Activated CD4-positive, alpha-beta memory T cell treated with anti-CD3 and anti-CD28 coated beads for 36 hours (primary cell): ENCODE measurements around the gene UGP2. TPM values are rescaled to one million over a fixed set of nuclear protein-coding genes. Genes with fewer than 3 reads are reported as not detected.

Experiments used
- CTCF ChIA-PET: fragments of 350-600 bp; sonication (Branson Sonifier 250); formaldehyde crosslinking; loops from one replicate; lab custom pipeline; 2021; ENCODE audit warnings: antibody characterized with exemption, inconsistent platforms; lab: Charles Lee
- POLR2A ChIA-PET: fragments of 350-600 bp; sonication (Branson Sonifier 250); formaldehyde crosslinking; loops from one replicate; lab custom pipeline; 2021; ENCODE audit warnings: antibody characterized with exemption; lab: Charles Lee
- DNase-seq: peaks from one replicate; pipeline ENCODE4 v3.0.0-alpha.2; 2020
- H3K27ac Mint-ChIP-seq: one replicate; pipeline ENCODE4 v1.8.0; 2021; ENCODE audit warnings: mixed read lengths
- H3K27me3 Mint-ChIP-seq: one replicate; pipeline ENCODE4 v1.8.0; 2021; ENCODE audit warnings: mixed read lengths
- H3K36me3 Mint-ChIP-seq: one replicate; pipeline ENCODE4 v1.8.0; 2021; ENCODE audit warnings: mixed read lengths
- H3K4me1 Mint-ChIP-seq: one replicate; pipeline ENCODE4 v1.8.0; 2021; ENCODE audit warnings: low read depth, mixed read lengths
- H3K4me3 Mint-ChIP-seq: one replicate; pipeline ENCODE4 v1.8.0; 2021; ENCODE audit warnings: mild to moderate bottlenecking, mixed read lengths
- H3K9me3 Mint-ChIP-seq: one replicate; pipeline ENCODE4 v1.8.0; 2021; ENCODE audit warnings: mixed read lengths
- intact Hi-C: fragments of 100-400 bp; cut with micrococcal nuclease; formaldehyde crosslinking; loops from one replicate; pipeline ENCODE4 v1.15.1; 2023
- total RNA-seq, 2 experiments: library from RNA; stranded (reverse); gene quantifications; one replicate each; pipeline ENCODE4 v1.2.3, GENCODE V29; 2021

Gene UGP2
- total RNA-seq, 2 experiments from 2014 or later, result 113 to 119 TPM

- H3K4me3 Mint-ChIP-seq, result no peak overlapping the region
- no peaks in the 10 kb centered on the region for H3K9me3 Mint-ChIP-seq
These were observed 24.5 kb downstream of the UGP2 start for GRCh38 chr2:63866009-63866709.

GRCh38 chr2:63870679-63871078 is 29.0 kb downstream of the UGP2 start:
- Mint-ChIP-seq H3K36me3 (peaks cover 30% of the 10 kb centered on the region), H3K4me1 (peaks cover 26% of the 10 kb centered on the region), H3K4me3 (no peak overlapping the region), H3K9me3 (no peaks in the 10 kb centered on the region), H3K27me3 (no peaks in the 10 kb centered on the region), H3K27ac (no peak overlapping the region)
- CTCF ChIA-PET, result interaction anchor here (1.7 kb wide), 1 partner anchor 9 kb away, joined by 6 read pairs; no protein-coding TSS in a partner anchor
- POLR2A ChIA-PET, result interaction anchor here (0.5 kb wide), 1 partner anchor 148 kb away, joined by 4 read pairs; no protein-coding TSS in a partner anchor
- DNase-seq, result no peak
- intact Hi-C loops, result no loop called here

More at GRCh38 chr2:63866009-63866709, 24.5 kb downstream of the UGP2 start:
- no peak for DNase-seq
- Mint-ChIP-seq H3K27me3 (no peaks in the 10 kb centered on the region), H3K27ac (peak overlapping the region; percentile 23), H3K36me3 (peaks cover 22% of the 10 kb centered on the region), H3K4me1 (peaks cover 37% of the 10 kb centered on the region)
- ChIA-PET POLR2A (interaction anchor here (1.0 to 1.9 kb wide), 2 partner anchors 13 to 25 kb away, joined by 3 to 8 read pairs; partner anchors contain the start of gene UGP2), CTCF (interaction anchor here (0.6 kb wide), 3 partner anchors 168 to 796 kb away, joined by 3 read pairs; no protein-coding TSS in a partner anchor)
- intact Hi-C loops, result no loop called here

- Mint-ChIP-seq H3K9me3 (no peaks in the 10 kb centered on the region), H3K27me3 (no peaks in the 10 kb centered on the region), H3K27ac (no peak overlapping the region), H3K4me1 (peaks cover 25% of the 10 kb centered on the region), H3K36me3 (peaks cover 27% of the 10 kb centered on the region), H3K4me3 (no peak overlapping the region)
- DNase-seq, result no peak
- CTCF ChIA-PET, result interaction anchor here (0.7 kb wide), 1 partner anchor 275 kb away, joined by 3 read pairs; no protein-coding TSS in a partner anchor
- POLR2A ChIA-PET, result no interaction called here
- intact Hi-C loops, result no loop called here
These were observed 30.2 kb downstream of the UGP2 start for GRCh38 chr2:63871864-63872263.

- Mint-ChIP-seq H3K27me3 (no peaks in the 10 kb centered on the region), H3K9me3 (no peaks in the 10 kb centered on the region), H3K27ac (no peak overlapping the region), H3K4me3 (no peak overlapping the region), H3K36me3 (peaks cover 31% of the 10 kb centered on the region), H3K4me1 (peaks cover 25% of the 10 kb centered on the region)
- DNase-seq, result no peak
- ChIA-PET POLR2A (interaction anchor here (1.1 kb wide), 1 partner anchor 161 kb away, joined by 3 read pairs; no protein-coding TSS in a partner anchor), CTCF (interaction anchor here (0.6 to 1.0 kb wide), 2 partner anchors 11 to 77 kb away, joined by 3 to 4 read pairs; no protein-coding TSS in a partner anchor)
- intact Hi-C loops, result no loop called here
These were observed 31.1 kb downstream of the UGP2 start for GRCh38 chr2:63872571-63873328.

GRCh38 chr2:63874204-63875130 is 32.8 kb downstream of the UGP2 start:
- CTCF ChIA-PET, result interaction anchor here (0.9 to 3.4 kb wide), 3 partner anchors 10 to 24 kb away, joined by 3 to 12 read pairs (median 3); no protein-coding TSS in a partner anchor
- Mint-ChIP-seq H3K4me3 (no peak overlapping the region), H3K4me1 (peaks cover 25% of the 10 kb centered on the region), H3K27ac (no peak overlapping the region), H3K27me3 (no peaks in the 10 kb centered on the region), H3K9me3 (no peaks in the 10 kb centered on the region), H3K36me3 (peaks cover 24% of the 10 kb centered on the region)
- DNase-seq, result no peak
- POLR2A ChIA-PET, result interaction anchor here (0.6 kb wide), 1 partner anchor 190 kb away, joined by 3 read pairs; no protein-coding TSS in a partner anchor
- intact Hi-C loops, result no loop called here

GRCh38 chr2:63875131-63875527 is 33.4 kb downstream of the UGP2 start:
- ChIA-PET POLR2A (interaction anchor here (0.6 kb wide), 1 partner anchor 191 kb away, joined by 3 read pairs; no protein-coding TSS in a partner anchor), CTCF (interaction anchor here (1.1 to 3.4 kb wide), 2 partner anchors 10 to 14 kb away, joined by 3 to 12 read pairs; no protein-coding TSS in a partner anchor)
- no peak overlapping the region for H3K4me3 Mint-ChIP-seq
- H3K9me3 Mint-ChIP-seq, result no peaks in the 10 kb centered on the region
- DNase-seq, result no peak
- intact Hi-C loops, result no loop called here
- H3K36me3 Mint-ChIP-seq, result peaks cover 24% of the 10 kb centered on the region
- no peaks in the 10 kb centered on the region for H3K27me3 Mint-ChIP-seq
- peaks cover 25% of the 10 kb centered on the region for H3K4me1 Mint-ChIP-seq
- H3K27ac Mint-ChIP-seq, result no peak overlapping the region

GRCh38 chr2:63875559-63876245 is 34.0 kb downstream of the UGP2 start:
- H3K9me3 Mint-ChIP-seq, result no peaks in the 10 kb centered on the region
- intact Hi-C loops, result no loop called here
- no peaks in the 10 kb centered on the region for H3K27me3 Mint-ChIP-seq
- CTCF ChIA-PET, result interaction anchor here (3.4 kb wide), 1 partner anchor 14 kb away, joined by 12 read pairs; no protein-coding TSS in a partner anchor
- DNase-seq, result no peak
- POLR2A ChIA-PET, result interaction anchor here (1.2 kb wide), 1 partner anchor 34 kb away, joined by 3 read pairs; the partner anchor contains the start of gene UGP2
- H3K27ac Mint-ChIP-seq, result no peak overlapping the region
- H3K36me3 Mint-ChIP-seq, result peaks cover 24% of the 10 kb centered on the region
- H3K4me1 Mint-ChIP-seq, result peaks cover 28% of the 10 kb centered on the region
- no peak overlapping the region for H3K4me3 Mint-ChIP-seq

- Mint-ChIP-seq H3K4me3 (no peak overlapping the region), H3K4me1 (peaks cover 34% of the 10 kb centered on the region), H3K27ac (no peak overlapping the region), H3K36me3 (peaks cover 24% of the 10 kb centered on the region), H3K9me3 (no peaks in the 10 kb centered on the region), H3K27me3 (no peaks in the 10 kb centered on the region)
- no peak for DNase-seq
- CTCF ChIA-PET, result interaction anchor here (0.6 to 3.4 kb wide), 2 partner anchors 15 to 284 kb away, joined by 3 to 12 read pairs; no protein-coding TSS in a partner anchor
- intact Hi-C loops, result no loop called here
- POLR2A ChIA-PET, result interaction anchor here (1.2 kb wide), 1 partner anchor 35 kb away, joined by 3 read pairs; the partner anchor contains the start of gene UGP2
These were observed 34.6 kb downstream of the UGP2 start for GRCh38 chr2:63876311-63876710.

GRCh38 chr2:63878486-63878885 is 36.8 kb downstream of the UGP2 start:
- Mint-ChIP-seq H3K9me3 (no peaks in the 10 kb centered on the region), H3K4me1 (peaks cover 44% of the 10 kb centered on the region), H3K27me3 (no peaks in the 10 kb centered on the region), H3K27ac (no peak overlapping the region), H3K4me3 (no peak overlapping the region), H3K36me3 (peaks cover 26% of the 10 kb centered on the region)
- no peak for DNase-seq
- intact Hi-C loops, result no loop called here
- ChIA-PET CTCF (interaction anchor here (1.5 kb wide), 1 partner anchor 17 kb away, joined by 4 read pairs; no protein-coding TSS in a partner anchor), POLR2A (no interaction called here)

GRCh38 chr2:63879876-63880433 is 38.3 kb downstream of the UGP2 start:
- Mint-ChIP-seq H3K27me3 (no peaks in the 10 kb centered on the region), H3K4me3 (no peak overlapping the region), H3K27ac (no peak overlapping the region), H3K4me1 (peaks cover 38% of the 10 kb centered on the region), H3K36me3 (peaks cover 27% of the 10 kb centered on the region), H3K9me3 (no peaks in the 10 kb centered on the region)
- no peak for DNase-seq
- POLR2A ChIA-PET, result no interaction called here
- CTCF ChIA-PET, result interaction anchor here (1.5 kb wide), 1 partner anchor 19 kb away, joined by 4 read pairs; no protein-coding TSS in a partner anchor
- intact Hi-C loops, result no loop called here
